HG03432 (cell line): ENCODE measurements around the gene KDM5A.
"Not testable (repeated sequence)": the region's sequence is repeated elsewhere in the genome, so short reads cannot be mapped to it uniquely, and the experiment has no call there.

ENCODE experiments used
- ATAC-seq: cut with Tn5 transposase; IDR thresholded peaks from one replicate; pipeline ENCODE4 v1.9.1; 2021; ENCODE audit warnings: mild to moderate bottlenecking, moderate library complexity; ENCODE audit not compliant: unreplicated experiment

The KDM5A gene

GRCh38 chr12:241266-241665, 147.9 kb downstream of the KDM5A start:
- ATAC-seq: no peak

- ATAC-seq: no peak
These were observed 148.6 kb downstream of the KDM5A start for GRCh38 chr12:240566-240965.

- no peak for ATAC-seq
These were observed 150.3 kb downstream of the KDM5A start for GRCh38 chr12:238736-239398.

- ATAC-seq: no peak
These were observed 151.0 kb downstream of the KDM5A start for GRCh38 chr12:238116-238515.

GRCh38 chr12:237026-237815, 151.9 kb downstream of the KDM5A start:
- no peak for ATAC-seq

- no peak for ATAC-seq
These were observed 152.7 kb downstream of the KDM5A start for GRCh38 chr12:236445-236844.

GRCh38 chr12:235967-236366, 153.2 kb downstream of the KDM5A start:
- ATAC-seq: not testable (repeated sequence)

- ATAC-seq: no peak
These were observed 154.2 kb downstream of the KDM5A start for GRCh38 chr12:234891-235415.

- ATAC-seq: no peak
These were observed 155.1 kb downstream of the KDM5A start for GRCh38 chr12:234019-234418.

- no peak for ATAC-seq
These were observed 155.5 kb downstream of the KDM5A start for GRCh38 chr12:233615-233968.

GRCh38 chr12:232731-233614, 156.1 kb downstream of the KDM5A start:
- ATAC-seq: no peak

- ATAC-seq: no peak
These were observed 158.0 kb downstream of the KDM5A start for GRCh38 chr12:230925-231671.
